ENCODE measurements around the gene CBX3.

GRCh38 chr7:26202019-26202990 lies 760 bp downstream of the CBX3 start:
- no peak for TF ChIP-seq CTCF (conservative IDR thresholded peaks at IDR 0.05; ENCODE audit: low read length)
- TF ChIP-seq EZH2phosphoT487 (IDR thresholded peaks at IDR 0.05; ENCODE audit: borderline replicate concordance, low read depth, low read length): no peak
